Measurements from ENCODE around the gene HNRNPF. TPM values are rescaled to one million over a fixed set of nuclear protein-coding genes. Genes with fewer than 3 reads are reported as not detected.

The HNRNPF gene
- total and polyA plus RNA-seq, 2 of the 4 experiments (the other 2 are of a cell fraction) = 169 to 207 TPM

GRCh38 chr10:43420369-43421200 lies 11.6 kb upstream of the HNRNPF start:
- H2BK20ac ChIP-seq (ENCODE audit: low read depth, low read length) = peak overlapping the region; percentile 64; the same call in 1 of the 2 replicates
- no TSS peak for BruUV-seq (replicated peaks)
- peak overlapping the region; percentile 98 to 100 for H4K8ac ChIP-seq (ENCODE audit: low read depth in 2 of 2, low read length in 2 of 2)
- no peaks in the 10 kb centered on the region for H3K27me3 ChIP-seq (ENCODE audit: control insufficient read depth, insufficient read depth, low read length)
- H3K36me3 ChIP-seq (ENCODE audit: control insufficient read depth, insufficient read depth, low read length) = no peaks in the 10 kb centered on the region
- peak overlapping the region; percentile 98 for H3K4ac ChIP-seq (ENCODE audit: low read depth, low read length)
- peak overlapping the region; percentile 100 for H3K14ac ChIP-seq (replicated peaks; ENCODE audit: low read depth, low read length)
- peak overlapping the region; percentile 94 for H4K91ac ChIP-seq (ENCODE audit: insufficient read depth, low read depth, low read length)
- H3K9me1 ChIP-seq (ENCODE audit: insufficient read depth, low read length) = no peaks in the 10 kb centered on the region
- H4K5ac ChIP-seq (ENCODE audit: low read depth, low read length) = peak overlapping the region; percentile 97
- POLR2A ChIA-PET (ENCODE audit: unreplicated experiment) = no interaction called here
- peak overlapping the region; percentile 95 for H2BK120ac ChIP-seq (ENCODE audit: low read depth, low read length)
- ATAC-seq (ENCODE audit: low read depth) (peak; percentile 98), DNase-seq (peak; percentile 78)
- H3K9ac ChIP-seq (ENCODE audit: low read depth, low read length) = peak overlapping the region; percentile 85
- H3K27ac ChIP-seq (ENCODE audit: insufficient read depth, low read length) = peak overlapping the region; percentile 97
- peak overlapping the region; percentile 46 for H3K4me3 ChIP-seq (ENCODE audit: insufficient read depth, low read depth, low read length)
- CTCF ChIA-PET = interaction anchor here (0.6 kb wide), 1 partner anchor 12 kb away, joined by 3 read pairs; no protein-coding TSS in a partner anchor
- dilution Hi-C loops (cut with HindIII; ENCODE audit: low sequenced_read_pairs, unreplicated experiment) = no loop called here
- H2AK9ac ChIP-seq (replicated peaks; ENCODE audit: low read depth, low read length, poor library complexity) = peak overlapping the region; percentile 96
- peak overlapping the region; percentile 84 for H3K56ac ChIP-seq (ENCODE audit: extremely low read depth, insufficient read depth, low read length)
- peak overlapping the region; percentile 89 for H3K18ac ChIP-seq (ENCODE audit: low read depth, low read length)
- peak overlapping the region; percentile 89 for H2AFZ ChIP-seq (replicated peaks; ENCODE audit: low read length, poor library complexity)
- in situ Hi-C loops (cut with MboI; ENCODE audit: low sequenced_read_pairs) = loop anchor here (25.0 kb wide), 1 partner anchor 1567 kb away; the partner anchor contains the start of gene DEPP1
- H2BK5ac ChIP-seq (ENCODE audit: low read depth, low read length, poor library complexity, severe bottlenecking) = peak overlapping the region; percentile 83
- peak overlapping the region; percentile 94 for H2AK5ac ChIP-seq (ENCODE audit: low read depth, low read length)
- peak overlapping the region; percentile 87; the same call in 1 of the 3 replicates for H2BK15ac ChIP-seq (ENCODE audit: low read depth, low read length)
- intact Hi-C loops (cut with micrococcal nuclease) = loop anchor here (1.0 kb wide), 1 partner anchor 16 kb away; no protein-coding TSS in a partner anchor
- peak overlapping the region; percentile 77 for H3K4me2 ChIP-seq (ENCODE audit: low read depth, low read length)
- H4K20me1 ChIP-seq (ENCODE audit: insufficient read depth, low read length) = no peaks in the 10 kb centered on the region
- 2% methylated on average over 40 of the region's 63 CpGs; no CpG with 5 or more reads in 1 of the 2 experiments for WGBS, 2 experiments (ENCODE audit: extremely low coverage in 2 of 2, insufficient read length in 1 of 2)
- peak overlapping the region; percentile 96 for H3K23ac ChIP-seq (ENCODE audit: low read depth, low read length)
- no peaks in the 10 kb centered on the region for H3K79me1 ChIP-seq (ENCODE audit: low read depth in 1 of 2, low read length in 2 of 2)
- H3K4me1 ChIP-seq (ENCODE audit: control insufficient read depth, insufficient read depth, low read length) = 0 out of 2 replicates have a peak, but pooled peaks cover 2% of the 10 kb centered on the region
- no peaks in the 10 kb centered on the region for H3K9me3 ChIP-seq (ENCODE audit: control insufficient read depth, insufficient read depth, low read length)
- peak; percentile 70 for TF ChIP-seq BHLHE40 (IDR thresholded peaks at IDR 0.05; ENCODE audit: low read depth, low read length)
- peak; percentile 1; the same call in 1 of the 2 replicates for TF ChIP-seq SMC3 (IDR thresholded peaks at IDR 0.05; ENCODE audit: low read depth, low read length)
- TF ChIP-seq RAD21 (IDR thresholded peaks at IDR 0.05; ENCODE audit: low read length) = no peak
- no peak for TF ChIP-seq MAFK (IDR thresholded peaks at IDR 0.05; ENCODE audit: low read depth, low read length)
- TF ChIP-seq RFX5 (IDR thresholded peaks at IDR 0.05; ENCODE audit: low read depth, low read length) = no peak
- TF ChIP-seq CHD1 (IDR thresholded peaks at IDR 0.05; ENCODE audit: low read depth, low read length) = no peak
- TF ChIP-seq CEBPB (IDR thresholded peaks at IDR 0.05; ENCODE audit: low read depth, low read length) = peak; percentile 97
- TF ChIP-seq NFE2L2 (IDR thresholded peaks at IDR 0.05; ENCODE audit: low read depth, low read length) = no peak
- peak; percentile 73; the same call in 1 of the 2 replicates for TF ChIP-seq MAZ (IDR thresholded peaks at IDR 0.05; ENCODE audit: borderline replicate concordance, low read depth, low read length)
- TF ChIP-seq RCOR1 (IDR thresholded peaks at IDR 0.05; ENCODE audit: insufficient replicate concordance, low read length) = no peak
- TF ChIP-seq ELK1 (IDR thresholded peaks at IDR 0.05; ENCODE audit: borderline replicate concordance, low read depth, low read length) = no peak
- peak; percentile 91 for TF ChIP-seq USF2 (IDR thresholded peaks at IDR 0.05; ENCODE audit: low read depth, low read length)
- peak; percentile 50; the same call in 1 of the 2 replicates for TF ChIP-seq POLR2A (IDR thresholded peaks at IDR 0.05; ENCODE audit: low read depth, low read length)
- peak; percentile 89; the same call in 1 of the 2 replicates for TF ChIP-seq MXI1 (IDR thresholded peaks at IDR 0.05; ENCODE audit: borderline replicate concordance, low read depth, low read length)
